ENCODE results near the gene PODXL2.
"Not testable (repeated sequence)": the region's sequence is repeated elsewhere in the genome, so short reads cannot be mapped to it uniquely, and the experiment has no call there.

PODXL2 gene

DNA sequence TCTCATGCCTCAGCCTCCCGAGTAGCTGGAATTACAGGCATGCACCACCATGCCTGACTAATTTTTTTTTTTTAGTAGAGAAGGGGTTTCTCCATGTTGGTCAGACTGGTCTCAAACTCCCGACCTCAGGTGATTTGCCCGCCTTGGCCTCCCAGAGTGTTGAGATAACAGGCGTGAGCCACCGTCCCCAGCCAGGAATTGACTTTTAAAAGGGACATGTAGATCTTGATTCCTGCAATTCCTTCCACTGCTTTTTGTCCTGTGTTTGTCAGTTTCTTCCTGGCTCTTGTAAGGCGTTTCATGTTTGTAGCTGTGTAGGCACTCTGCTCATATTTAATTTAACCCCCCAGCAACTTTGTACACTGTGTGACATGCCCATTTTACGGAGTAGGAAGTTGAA is 23.4 kb upstream of the PODXL2 start:
- not testable (repeated sequence) for DNase-seq

DNA sequence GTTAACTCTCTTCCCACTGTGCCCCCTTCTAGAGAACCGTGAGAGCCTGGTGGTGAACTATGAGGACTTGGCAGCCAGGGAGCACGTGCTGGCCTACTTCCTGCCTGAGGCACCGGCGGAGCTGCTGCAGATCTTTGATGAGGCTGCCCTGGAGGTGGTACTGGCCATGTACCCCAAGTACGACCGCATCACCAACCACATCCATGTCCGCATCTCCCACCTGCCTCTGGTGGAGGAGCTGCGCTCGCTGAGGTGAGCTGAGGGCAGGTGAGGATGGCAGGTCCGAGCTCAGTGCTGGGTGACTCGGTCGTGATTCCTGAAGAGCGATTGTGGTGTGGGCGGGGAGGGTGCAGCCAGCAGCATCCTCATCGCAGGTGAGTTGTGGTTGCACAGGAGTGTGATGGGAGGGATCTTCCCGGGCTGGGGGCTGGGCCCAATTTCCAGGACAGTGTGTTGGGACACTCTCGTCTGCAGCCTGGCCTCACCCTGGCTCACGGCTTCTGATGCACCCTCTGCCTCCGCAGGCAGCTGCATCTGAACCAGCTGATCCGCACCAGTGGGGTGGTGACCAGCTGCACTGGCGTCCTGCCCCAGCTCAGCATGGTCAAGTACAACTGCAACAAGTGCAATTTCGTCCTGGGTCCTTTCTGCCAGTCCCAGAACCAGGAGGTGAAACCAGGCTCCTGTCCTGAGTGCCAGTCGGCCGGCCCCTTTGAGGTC is 22.7 kb upstream of the PODXL2 start:
- no peak for DNase-seq

- no peak for DNase-seq
Observed at GRCh38 chr3:127606981-127607595, 21.9 kb upstream of the PODXL2 start.

- no peak for DNase-seq
Observed at GRCh38 chr3:127607675-127608361, 21.2 kb upstream of the PODXL2 start.

DNA sequence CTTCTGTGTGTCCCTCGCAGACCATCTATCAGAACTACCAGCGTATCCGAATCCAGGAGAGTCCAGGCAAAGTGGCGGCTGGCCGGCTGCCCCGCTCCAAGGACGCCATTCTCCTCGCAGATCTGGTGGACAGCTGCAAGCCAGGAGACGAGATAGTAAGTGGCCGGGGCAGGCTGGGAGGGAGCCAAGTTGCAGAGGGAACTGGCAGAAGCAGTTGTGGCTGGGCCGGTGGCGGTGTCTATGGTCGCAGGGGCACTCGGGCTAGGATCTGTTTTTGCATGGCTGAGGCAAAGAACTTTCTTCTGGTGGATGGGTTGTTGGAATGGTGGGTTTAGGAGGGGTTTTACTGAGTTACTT is 20.6 kb upstream of the PODXL2 start:
- no peak for DNase-seq

DNA sequence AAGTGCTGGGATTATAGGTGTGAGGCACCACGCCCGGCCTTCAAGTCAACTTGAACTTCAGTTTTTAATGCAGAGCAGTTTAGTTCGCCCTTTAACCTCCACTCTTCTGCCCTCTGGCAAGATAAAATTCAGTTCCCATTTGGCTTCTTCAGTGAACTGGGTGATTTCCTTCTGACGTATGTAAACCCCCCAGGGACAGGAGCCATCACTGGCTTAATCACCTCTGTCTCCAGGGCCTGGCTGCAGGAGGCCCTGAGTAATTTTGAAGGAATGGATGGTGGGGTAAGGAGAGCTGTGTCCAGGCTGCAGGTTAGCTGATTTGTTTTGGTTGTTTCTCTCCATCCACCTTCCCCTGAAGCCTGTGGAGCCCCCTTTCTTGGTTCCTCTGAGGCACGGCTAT is 18.9 kb upstream of the PODXL2 start:
- DNase-seq = no peak

DNA sequence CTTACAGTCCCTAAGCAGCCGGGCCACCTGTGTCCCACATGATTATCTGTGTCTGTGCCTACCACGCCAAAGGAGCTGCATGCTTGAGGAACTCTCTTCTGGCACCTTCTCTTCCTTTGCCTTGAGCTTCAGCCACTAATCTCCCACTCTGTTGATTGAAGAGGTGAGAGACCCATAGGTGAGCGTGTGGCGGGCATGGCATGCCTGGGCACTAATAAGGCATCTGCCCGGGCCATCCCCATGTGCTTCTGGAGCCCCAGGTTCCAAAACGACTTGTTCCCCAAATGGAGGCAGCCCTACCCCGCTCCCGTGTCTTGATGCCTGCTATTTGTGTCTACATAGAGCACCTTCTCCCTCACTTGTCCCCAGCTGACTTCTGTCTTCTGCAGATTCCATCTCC is 17.7 kb upstream of the PODXL2 start:
- DNase-seq = no peak

- DNase-seq = no peak
Observed at GRCh38 chr3:127612966-127613365, 16.0 kb upstream of the PODXL2 start.

DNA sequence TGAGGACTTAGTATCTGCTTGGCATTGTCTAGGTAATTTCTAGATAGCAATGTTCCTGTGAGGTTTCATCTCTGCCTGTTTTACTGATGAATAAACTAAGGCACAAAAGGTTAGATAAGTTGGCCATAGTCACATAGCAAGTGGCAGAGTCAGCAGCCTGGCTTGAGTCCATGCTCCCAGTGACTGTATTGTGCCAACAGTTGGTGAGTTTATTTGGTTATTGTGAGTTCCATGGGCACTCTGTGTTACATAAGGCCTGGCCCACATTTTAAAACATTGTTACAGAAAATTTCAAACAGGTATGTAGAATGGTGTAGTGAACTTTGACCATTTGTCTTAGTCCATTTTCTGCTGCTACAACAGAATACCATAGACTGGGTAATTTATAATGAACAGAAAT is 15.6 kb upstream of the PODXL2 start:
- DNase-seq = no peak

GRCh38 chr3:127614928-127615589 is 13.9 kb upstream of the PODXL2 start:
- DNase-seq = no peak

DNA sequence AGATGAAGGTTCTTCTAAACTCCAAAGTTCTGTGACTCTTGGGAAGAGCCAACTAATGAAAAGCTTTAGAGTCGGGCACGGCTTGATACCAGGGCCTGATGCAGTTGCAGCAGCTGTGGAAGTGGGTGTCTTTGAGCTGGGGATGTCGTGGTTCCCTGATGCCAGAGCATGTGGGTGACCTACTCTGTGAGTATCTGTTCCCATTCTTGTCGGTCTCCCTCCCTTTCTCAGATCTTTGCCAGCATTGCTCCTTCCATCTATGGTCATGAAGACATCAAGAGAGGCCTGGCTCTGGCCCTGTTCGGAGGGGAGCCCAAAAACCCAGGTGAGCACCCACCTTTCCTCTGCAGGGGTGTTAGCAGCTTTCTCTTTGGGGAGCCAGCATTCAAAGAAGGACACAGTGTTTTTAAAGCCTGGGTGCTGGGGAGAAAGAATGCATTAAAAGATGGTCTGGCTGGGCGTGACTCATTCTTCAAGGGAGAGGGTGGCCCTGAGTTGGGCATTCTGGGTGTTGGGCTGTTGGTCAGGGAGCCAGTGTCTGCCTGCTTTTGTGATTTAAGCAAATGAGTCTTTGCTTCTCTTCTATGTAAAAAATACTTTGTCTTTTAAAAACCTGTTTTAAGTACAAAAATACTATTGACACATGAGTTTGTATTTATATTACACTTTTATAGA is 13.2 kb upstream of the PODXL2 start:
- no peak for DNase-seq

DNA sequence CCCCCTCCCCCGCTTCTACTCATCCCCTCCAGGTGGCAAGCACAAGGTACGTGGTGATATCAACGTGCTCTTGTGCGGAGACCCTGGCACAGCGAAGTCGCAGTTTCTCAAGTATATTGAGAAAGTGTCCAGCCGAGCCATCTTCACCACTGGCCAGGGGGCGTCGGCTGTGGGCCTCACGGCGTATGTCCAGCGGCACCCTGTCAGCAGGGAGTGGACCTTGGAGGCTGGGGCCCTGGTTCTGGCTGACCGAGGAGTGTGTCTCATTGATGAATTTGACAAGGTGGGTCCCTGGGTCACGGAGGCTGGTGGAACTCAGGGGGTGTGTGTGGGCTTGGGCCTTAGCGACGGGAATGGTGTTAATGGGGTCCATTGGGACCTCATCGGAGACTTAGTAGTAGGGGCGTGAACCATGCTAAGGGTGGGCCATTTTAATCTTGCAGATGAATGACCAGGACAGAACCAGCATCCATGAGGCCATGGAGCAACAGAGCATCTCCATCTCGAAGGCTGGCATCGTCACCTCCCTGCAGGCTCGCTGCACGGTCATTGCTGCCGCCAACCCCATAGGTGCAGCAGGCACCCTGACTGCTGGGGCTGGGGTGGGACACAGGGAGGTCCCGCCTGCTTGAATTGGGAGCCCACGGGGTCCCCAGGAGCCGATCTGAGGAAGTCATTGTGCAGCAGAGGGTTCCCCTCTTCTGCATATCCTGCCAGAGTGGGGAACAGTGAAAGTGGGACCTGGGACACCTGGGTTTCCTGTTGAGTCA is 12.0 kb upstream of the PODXL2 start:
- no peak for DNase-seq

DNA sequence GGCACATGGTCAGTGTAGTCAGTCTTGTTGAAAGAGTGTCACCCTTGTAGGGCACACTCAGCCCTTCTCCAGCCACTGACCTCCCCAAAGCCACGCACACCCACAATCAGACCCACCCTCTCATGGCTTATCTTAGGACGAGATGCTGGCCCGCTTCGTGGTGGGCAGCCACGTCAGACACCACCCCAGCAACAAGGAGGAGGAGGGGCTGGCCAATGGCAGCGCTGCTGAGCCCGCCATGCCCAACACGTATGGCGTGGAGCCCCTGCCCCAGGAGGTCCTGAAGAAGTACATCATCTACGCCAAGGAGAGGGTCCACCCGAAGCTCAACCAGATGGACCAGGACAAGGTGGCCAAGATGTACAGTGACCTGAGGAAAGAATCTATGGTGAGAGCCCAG is 10.1 kb upstream of the PODXL2 start:
- no peak for DNase-seq

GRCh38 chr3:127620637-127621375 is 8.2 kb upstream of the PODXL2 start:
- no peak for DNase-seq

DNA sequence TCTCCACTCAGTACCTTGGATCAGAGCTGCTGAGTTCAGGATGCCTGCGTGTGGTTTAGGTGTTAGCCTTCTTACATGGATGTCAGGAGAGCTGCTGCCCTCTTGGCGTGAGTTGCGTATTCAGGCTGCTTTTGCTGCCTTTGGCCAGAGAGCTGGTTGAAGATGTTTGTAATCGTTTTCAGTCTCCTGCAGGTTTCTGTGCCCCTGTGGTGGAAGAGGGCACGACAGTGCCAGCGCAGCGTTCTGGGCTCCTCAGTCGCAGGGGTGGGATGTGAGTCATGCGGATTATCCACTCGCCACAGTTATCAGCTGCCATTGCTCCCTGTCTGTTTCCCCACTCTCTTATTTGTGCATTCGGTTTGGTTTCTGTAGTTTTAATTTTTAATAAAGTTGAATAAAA is 7.0 kb upstream of the PODXL2 start:
- no peak for DNase-seq

DNA sequence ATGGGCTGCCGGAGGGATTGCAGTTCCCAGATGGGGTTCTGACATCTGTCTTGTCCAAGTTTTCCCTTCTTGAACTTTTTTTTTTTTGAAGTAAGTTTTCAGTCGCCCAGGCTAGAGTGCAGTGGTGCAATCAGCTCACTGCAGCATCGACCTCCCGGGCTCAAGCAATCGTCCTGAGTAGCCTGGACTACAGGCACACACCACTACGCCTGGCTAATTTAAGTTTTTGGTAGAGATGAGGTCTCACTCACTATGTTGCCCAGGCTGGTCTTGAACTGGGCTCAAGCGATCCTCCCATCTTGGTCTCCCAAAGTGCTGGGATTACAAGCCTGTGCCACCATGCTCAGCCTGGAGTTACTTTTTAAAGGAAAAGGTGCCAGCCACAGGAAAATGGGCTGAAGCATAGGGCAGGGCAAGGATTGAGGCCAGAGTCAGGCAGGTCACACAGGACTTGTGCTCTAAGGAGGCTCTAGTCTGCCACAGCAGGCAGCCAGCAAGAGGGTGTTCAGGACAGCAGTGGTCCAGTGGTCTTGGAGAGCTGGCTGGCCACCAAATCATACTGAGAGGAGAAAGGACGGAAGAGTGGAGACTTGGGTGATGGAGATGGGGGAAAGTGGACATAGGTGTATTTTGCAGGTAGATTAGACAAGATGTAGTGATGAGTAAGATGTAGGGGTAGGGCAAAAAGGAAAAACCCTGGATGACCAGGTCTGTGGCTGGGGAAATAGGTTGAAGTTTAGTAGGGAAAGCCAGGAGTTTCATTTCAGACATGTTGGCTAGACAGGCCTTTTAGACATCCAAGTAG is 6.0 kb upstream of the PODXL2 start:
- no peak for DNase-seq

- no peak for DNase-seq
Observed at GRCh38 chr3:127624063-127624462, 4.9 kb upstream of the PODXL2 start.

GRCh38 chr3:127625821-127626220 is 3.2 kb upstream of the PODXL2 start:
- DNase-seq = no peak

DNA sequence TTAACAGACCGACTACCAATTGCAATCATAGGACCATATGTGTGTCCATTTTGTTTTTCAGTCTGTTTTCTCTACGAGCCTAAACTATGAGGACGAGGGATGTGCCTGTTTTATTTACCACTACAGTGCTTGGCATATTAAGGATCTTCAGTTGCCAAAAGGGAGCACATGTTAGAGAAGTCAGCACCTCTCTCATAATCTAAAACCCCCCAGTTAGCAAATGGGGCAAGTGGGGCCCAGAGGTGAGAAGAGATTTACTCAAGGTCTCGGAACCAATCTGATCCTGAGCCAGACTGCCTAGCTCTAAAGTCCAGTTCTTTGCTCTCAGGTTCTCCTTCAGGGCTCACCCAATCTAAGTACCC is 578 bp upstream of the PODXL2 start:
- DNase-seq = no peak

GRCh38 chr3:127629467-127630403 is 750 bp downstream of the PODXL2 start:
- DNase-seq = peak; percentile 74

Data from eye (tissue), 1 donor.